HG02610 (cell line): ENCODE data around the gene TPTE2.
"Not testable (repeated sequence)": the region's sequence is repeated elsewhere in the genome, so short reads cannot be mapped to it uniquely, and the experiment has no call there.

Experiments used
- ATAC-seq: cut with Tn5 transposase; IDR thresholded peaks from one replicate; pipeline ENCODE4 v1.9.1; 2021; ENCODE audit warnings: mild to moderate bottlenecking, moderate library complexity; ENCODE audit not compliant: unreplicated experiment

Gene TPTE2

DNA sequence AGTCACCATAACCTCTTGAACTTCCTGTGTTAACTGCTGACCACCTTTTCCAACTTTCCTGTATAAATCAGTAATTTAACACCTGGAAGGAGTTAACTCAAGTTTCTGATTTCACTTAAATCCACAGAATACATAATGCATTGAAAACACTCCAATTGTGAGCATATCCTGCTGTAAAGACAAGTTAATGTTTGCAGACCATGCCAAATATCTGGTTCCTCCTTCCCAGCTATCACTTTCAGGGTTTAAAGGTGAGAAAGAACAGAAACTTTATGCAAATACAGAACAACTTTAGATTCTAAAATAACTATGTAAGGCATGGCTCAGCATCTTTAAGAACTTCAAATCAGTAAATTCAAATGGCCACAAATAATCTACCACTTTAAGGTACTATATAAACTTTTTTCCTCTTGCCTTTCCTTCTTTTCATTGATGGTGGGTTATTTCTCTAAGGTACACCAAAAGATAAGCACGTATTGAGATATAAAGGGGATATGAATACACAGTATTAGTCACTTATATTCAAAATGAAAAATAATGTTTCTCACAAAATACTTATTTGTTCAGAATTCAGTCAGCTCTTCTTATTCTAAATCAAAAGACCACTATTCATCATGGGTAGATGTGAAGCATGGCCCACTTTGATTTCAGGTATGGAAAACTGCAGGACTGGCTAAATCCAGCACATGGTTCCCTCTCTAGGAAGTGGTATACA is 6.6 kb upstream of the TPTE2 start:
- ATAC-seq = peak; percentile 59

DNA sequence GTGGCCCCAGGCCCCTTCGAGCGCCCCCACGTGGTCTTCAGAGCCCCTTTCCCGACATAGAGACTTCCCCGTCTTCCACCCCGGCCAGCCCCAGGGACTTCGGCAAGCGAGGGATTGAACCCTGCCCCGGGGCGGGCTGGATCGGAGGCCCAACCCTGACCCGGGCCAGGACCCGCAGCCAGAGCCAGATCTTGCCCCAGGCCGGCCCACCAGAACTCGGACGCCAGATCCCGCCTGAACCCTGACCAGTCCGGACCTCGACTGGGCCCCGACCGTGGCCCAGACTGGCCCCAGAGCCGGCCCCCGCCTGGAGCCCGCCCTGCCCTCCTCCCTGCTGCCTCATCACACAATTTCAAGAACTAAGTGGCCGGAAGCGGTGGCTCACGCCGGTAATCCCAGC is 253 bp upstream of the TPTE2 start:
- no peak for ATAC-seq

DNA sequence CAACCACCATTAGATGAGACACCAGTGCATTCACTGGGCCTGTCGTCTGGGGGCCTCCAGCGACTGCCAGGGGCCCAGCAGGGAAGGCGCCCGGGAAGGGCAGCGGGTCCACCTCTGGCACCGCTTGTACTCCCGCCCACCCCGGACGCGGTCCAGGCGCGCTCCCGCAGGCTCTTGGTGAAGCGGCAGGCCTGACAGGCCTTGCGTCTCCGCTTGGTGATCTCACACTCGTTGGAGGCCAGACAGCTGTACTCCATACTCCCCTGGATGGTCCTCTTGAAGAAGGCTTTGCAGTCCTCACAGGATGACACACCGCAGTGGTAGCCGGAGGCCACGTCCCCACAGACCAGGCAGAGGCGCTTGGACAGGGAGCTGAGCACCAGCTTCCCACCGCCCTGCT is 660 bp downstream of the TPTE2 start:
- not testable (repeated sequence) for ATAC-seq

DNA sequence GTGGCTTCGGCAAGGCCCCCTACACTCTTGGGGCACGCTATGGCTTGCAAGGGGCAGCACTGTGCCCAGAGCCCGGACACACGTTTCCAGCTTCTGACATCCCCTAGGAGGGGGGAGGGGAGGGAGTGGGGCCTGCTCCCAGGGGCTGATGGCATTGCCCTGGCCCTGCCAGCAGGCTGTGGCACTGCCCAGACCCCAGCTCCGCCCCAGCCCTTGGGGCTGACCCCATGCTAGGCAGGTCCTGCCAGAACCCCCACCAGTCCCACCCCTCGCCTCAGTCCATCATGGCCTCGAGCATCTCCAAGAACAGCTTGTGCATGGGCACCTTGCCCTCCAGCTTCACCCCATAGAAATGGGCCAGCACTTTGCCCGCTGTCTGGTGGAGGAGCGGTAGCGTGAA is 1.6 kb downstream of the TPTE2 start:
- ATAC-seq = not testable (repeated sequence)

DNA sequence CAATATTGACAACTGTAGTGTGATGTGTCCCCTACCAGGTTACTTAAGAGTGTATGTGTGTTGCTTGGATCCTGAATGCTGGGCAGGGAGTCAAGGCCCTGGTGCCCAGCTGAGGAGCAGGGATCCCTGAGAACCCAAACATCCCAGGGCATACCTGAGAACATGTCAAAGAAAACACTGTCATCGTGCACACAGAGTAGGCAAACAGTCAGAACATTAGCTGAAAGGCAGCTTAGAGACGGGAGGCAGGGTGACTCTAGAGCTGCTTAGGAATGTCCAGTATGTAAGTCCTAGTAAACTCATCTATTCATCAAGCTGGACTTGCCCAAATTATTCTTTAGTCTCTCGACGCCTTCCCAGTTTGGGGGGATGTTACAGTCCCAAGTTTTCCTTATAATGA is 4.0 kb downstream of the TPTE2 start:
- not testable (repeated sequence) for ATAC-seq

DNA sequence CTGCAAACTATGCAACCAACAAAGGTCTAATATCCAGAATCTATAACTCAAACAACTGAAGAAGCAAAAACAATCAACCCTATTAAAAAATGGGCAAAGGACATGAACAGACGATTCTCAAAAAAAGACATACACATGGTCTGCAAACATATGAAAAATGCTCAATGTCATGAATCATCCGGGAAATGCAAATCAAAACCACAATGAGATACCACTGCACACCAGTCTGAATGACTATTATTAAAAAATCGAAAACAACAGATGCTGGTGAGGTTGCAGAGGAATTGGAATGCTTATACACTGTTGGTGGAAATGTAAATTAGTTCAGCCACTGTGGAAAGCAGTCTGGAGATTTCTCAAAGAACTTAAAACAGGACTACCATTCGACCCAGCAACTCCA is 12.1 kb downstream of the TPTE2 start:
- not testable (repeated sequence) for ATAC-seq

DNA sequence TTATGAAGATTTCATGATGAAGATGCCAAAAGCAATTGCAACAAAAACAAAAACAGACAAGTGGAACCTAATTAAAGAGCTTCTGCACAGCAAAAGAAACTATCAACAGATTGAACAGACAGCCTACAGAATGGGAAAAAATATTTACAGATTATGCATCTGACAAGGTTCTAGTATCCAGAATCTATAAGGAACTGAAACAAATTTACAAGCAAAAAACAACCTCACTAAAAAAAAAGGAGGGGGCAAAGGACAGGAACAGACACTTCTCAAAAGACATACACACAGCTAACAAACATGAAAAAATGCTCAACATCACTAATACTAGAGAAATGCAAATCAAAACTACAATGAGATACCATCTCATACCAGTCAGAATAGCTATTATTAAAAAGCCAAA is 35.7 kb downstream of the TPTE2 start:
- not testable (repeated sequence) for ATAC-seq

DNA sequence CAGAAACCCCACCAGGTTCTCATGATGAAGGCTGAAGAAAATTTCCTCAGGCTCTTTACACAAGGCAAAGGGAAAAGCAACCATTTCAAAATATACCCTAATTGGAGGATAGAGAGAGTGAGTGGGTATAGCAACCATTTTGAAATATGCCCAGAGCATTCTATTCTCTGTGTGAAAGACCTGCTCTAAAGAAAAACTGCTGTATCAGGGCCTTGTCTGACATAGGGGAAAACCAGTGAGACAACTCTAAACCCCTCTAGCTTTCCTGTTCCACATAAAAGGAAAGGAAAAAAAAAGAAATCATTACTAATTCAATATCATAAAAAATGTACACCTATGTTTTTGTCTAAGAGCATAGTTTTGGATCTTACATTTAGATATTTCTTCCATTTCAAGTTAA is 42.3 kb downstream of the TPTE2 start:
- peak; percentile 90 for ATAC-seq

DNA sequence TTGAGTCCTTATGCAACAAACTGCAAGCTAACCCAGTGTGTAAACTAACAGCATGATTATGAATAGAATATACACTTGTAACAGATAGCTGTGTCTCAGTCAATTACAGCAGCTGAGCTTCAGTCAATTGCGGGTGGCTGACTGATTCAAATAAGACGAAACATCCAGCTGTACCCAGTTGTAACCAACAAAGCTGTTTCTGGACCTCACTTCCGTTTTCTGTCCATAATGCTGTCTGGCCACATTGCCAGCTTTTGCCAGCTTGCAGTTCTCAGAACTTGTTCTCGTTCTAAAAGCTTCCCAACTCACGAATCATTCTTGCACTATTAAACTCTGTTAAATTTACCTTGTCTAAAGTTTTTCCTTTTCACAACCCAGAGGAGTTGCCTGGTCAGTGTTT is 53.7 kb downstream of the TPTE2 start:
- ATAC-seq = not testable (repeated sequence)

DNA sequence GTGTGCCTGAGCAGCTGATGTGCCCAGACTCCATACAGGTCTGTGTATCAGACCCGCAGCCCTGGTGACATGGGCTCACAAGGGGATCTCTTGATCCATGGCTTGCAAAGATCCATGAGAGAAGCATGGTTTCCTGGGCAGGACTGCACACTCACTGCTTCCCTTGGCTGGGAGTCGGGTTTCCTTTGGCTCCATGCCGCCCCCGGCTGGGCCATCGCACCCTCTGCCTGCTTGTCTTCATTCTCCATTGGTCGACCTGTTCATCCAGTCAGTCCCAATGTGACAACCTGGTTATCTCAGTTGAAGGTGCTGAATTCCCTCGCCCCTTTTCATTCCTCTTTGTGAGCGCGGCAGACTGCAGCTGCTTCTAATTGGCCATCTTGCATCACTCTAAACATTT is 101.2 kb downstream of the TPTE2 start:
- ATAC-seq = not testable (repeated sequence)

DNA sequence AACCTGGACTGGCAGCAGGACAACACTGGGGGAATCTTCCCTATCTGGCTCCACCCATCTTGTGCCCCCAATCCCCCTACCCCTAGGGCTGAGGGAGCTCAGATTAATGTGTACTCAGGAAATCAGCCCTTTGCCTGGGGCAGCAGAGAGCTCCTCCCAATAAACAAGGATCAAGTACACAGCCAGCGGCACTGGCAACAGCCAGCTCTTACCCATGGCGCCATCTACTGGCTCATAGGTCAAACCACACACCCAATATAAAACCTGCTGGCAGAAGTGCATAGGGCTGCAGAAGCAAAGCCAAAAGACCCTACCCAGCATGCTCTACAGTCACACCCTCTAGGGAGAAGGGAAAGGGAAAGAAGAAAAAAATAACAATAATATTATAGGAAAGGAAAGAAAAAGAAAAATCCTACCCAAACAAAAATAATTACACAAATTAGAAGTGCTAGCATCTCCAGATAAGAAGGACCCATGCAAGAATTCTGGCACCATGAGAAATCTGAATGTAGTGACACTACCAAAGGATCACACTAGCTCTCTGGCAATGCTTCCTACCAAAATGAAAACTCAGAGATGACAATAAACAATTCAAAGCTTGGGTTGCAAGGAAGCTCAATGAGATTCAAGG is 122.2 kb downstream of the TPTE2 start:
- not testable (repeated sequence) for ATAC-seq

DNA sequence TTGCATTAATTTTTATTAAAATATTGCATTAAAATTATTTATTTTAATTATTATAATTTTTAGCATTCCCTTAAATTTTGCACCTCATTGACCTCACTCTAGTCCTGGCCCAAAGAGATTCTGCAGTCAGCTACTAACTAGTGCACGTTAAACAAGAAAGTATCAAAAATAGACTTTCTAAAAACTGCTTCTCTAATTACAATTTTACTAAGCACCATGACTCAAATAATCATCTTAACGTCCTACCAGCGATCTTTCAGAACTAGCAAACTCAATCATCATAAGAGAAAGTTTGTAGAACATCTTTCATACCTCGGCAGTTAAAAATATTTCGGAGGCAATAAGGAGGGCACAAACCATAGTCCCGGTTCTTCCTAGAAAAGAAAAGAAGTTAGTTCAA is 123.6 kb downstream of the TPTE2 start:
- not testable (repeated sequence) for ATAC-seq

DNA sequence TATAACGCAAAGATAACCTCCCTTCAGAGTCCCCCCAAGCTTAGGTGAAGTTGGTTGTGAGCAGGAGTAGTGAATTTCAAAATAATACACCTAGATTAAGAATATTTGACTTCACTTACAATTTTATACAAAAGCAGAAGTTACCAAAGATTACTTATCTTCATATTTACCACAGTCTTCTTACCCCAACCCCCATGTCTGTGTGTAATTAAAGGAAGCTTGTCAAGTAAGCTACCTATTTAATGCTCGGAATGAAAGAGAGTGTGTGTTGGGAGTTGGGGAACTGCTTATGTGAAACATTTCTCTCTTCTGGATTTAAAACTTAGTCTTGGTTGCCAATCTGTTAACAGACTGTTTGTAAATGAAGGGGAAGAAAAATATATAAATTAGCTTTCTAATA is 139.1 kb downstream of the TPTE2 start:
- not testable (repeated sequence) for ATAC-seq

DNA sequence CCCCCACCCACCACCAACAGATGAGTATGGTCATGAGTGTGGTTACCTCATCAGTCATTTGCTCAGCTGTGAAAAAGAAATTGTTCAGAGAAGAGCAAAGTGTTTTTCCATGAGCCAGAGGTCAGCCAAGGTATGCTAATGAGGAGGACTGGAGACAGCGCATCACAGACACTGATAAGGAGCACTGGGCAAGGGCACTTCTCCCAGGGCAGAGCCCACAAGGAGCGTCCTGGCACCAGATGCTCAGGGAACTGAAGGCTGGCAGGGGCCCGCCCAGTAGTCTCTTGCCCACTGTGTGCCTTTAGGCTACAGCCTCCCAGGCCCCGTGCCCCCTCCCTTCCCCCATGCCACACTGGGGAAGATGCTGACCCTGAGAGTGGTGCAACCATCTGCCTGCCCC is 148.8 kb downstream of the TPTE2 start:
- ATAC-seq = not testable (repeated sequence)

DNA sequence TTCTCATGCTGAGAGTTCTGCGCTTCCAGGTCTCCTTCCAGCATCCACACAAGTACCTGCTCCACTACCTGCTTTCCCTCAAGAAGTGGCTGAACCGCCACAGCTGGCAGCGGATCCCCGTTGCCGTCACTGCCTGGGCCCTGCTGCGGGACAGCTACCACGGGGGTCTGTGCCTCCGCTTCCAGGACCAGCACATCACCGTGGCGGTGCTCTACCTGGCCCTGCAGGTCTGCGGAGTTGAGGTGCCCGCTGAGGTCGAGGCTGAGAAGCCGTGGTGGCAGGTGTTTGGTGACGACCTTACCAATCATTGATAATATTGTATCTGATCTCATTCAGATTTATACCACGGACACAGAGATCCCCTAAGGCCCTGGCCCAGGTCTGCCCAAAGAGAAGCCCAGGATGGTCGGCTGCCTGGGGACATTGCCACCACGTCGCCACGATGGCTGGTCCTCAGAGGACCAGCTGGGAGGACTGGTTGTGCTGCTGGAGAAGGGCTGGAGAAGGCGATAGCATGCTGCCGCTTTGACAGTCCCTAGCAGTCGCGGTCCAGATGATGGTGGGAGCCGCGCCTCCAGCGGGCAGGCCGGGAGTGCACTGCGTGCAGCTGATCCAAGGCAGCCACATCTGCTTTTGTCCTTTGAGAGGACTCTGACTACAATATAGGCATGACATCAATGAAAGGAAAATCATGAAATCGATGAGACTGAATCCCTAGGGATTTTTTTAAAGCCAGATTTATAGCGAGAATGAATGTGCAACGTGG is 178.4 kb downstream of the TPTE2 start:
- ATAC-seq = not testable (repeated sequence)

DNA sequence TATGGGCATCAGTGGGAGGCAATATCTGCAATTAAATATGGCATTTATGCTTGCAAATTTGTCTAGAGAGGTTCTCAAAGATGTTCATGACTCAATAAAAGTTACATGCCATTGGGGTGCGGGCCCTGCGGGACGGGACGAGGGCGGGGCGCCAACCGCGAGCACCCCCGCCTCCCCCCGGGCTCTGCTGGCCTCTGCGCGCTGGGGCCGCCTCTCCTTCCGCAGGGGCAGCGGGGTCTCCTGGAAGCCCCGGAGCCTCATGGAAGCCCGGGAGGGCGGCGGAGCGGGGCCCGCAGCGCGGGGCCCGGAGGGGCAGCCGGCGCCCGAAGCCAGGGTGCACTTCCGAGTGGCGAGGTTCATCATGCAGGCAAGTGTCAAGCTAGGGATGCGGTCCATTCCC is 179.2 kb downstream of the TPTE2 start:
- ATAC-seq = no peak
